Activated CD8-positive, alpha-beta T cell treated with anti-CD3 and anti-CD28 coated beads, Interleukin-2, amount 10 ng/mL, durations not matched to agents 7 days and 5 days (primary cell): ENCODE results near the gene HEPHL1. TPM values are rescaled to one million over a fixed set of nuclear protein-coding genes. Genes with fewer than 3 reads are reported as not detected.

ENCODE experiments used
- ATAC-seq: fragments of 150-1000 bp; cut with Tn5 transposase; one replicate; pipeline ENCODE4 v1.10.0; 2021; ENCODE audit warnings: moderate library complexity
- CTCF ChIA-PET: fragments of 350-600 bp; sonication (Branson Sonifier 250); formaldehyde crosslinking; loops from one replicate; lab custom pipeline; 2021; ENCODE audit warnings: antibody characterized with exemption; lab: Charles Lee
- POLR2A ChIA-PET: fragments of 350-600 bp; sonication (Branson Sonifier 250); formaldehyde crosslinking; loops from one replicate; lab custom pipeline; 2021; ENCODE audit warnings: antibody characterized with exemption; lab: Charles Lee
- DNase-seq: peaks from one replicate; pipeline ENCODE4 v3.0.0-alpha.2; 2020
- H3K27ac Mint-ChIP-seq: one replicate; pipeline ENCODE4 v1.8.0; 2021; ENCODE audit warnings: mild to moderate bottlenecking, mixed read lengths
- H3K27me3 Mint-ChIP-seq: one replicate; pipeline ENCODE4 v1.8.0; 2021; ENCODE audit warnings: low read depth, mixed read lengths
- H3K36me3 Mint-ChIP-seq: one replicate; pipeline ENCODE4 v1.8.0; 2021; ENCODE audit warnings: low read depth, mixed read lengths
- H3K4me1 Mint-ChIP-seq: one replicate; pipeline ENCODE4 v1.8.0; 2021; ENCODE audit warnings: low read depth, mixed read lengths
- H3K4me3 Mint-ChIP-seq: one replicate; pipeline ENCODE4 v1.8.0; 2021; ENCODE audit warnings: mild to moderate bottlenecking, mixed read lengths
- H3K9me3 Mint-ChIP-seq: one replicate; pipeline ENCODE4 v1.8.0; 2022; ENCODE audit warnings: mixed read lengths; ENCODE audit not compliant: insufficient read depth
- total RNA-seq, 2 experiments: library from RNA; stranded (reverse); gene quantifications; one replicate each; pipeline ENCODE4 v1.2.3, GENCODE V29; 2021

Gene HEPHL1
- total RNA-seq, 2 experiments from 2014 or later: not detected

- ATAC-seq (no peak), DNase-seq (no peak)
- Mint-ChIP-seq H3K27me3 (no peaks in the 10 kb centered on the region), H3K9me3 (peaks cover 5% of the 10 kb centered on the region), H3K27ac (no peak overlapping the region), H3K4me3 (no peak overlapping the region), H3K4me1 (peaks cover 42% of the 10 kb centered on the region), H3K36me3 (peaks cover 18% of the 10 kb centered on the region)
- POLR2A ChIA-PET: no interaction called here
- CTCF ChIA-PET: no interaction called here
These were observed 111.8 kb downstream of the HEPHL1 start for GRCh38 chr11:94132823-94133408.

DNA sequence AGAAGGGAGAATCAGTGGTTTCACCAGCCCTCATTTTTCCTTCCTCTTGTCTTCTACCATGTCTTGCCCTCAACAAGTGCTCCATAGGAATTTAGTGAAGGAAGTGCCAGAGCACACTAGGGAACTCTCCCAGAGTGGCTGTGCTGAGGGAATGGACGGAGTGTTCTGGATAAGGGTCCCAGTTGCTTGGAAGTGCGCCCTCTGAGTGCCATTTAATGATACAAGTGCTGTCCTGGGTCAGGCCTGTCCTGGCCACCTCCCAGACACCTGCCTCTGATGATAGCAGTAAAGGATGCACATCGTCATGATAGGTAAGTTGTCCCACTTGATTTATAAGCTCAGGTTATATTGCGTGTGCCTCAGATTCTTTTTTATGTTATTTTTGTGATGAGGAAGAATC, 112.6 kb downstream of the HEPHL1 start:
- no peaks in the 10 kb centered on the region for H3K27me3 Mint-ChIP-seq
- peaks cover 11% of the 10 kb centered on the region for H3K9me3 Mint-ChIP-seq
- peaks cover 37% of the 10 kb centered on the region for H3K4me1 Mint-ChIP-seq
- H3K27ac Mint-ChIP-seq: no peak overlapping the region
- no peak for DNase-seq
- POLR2A ChIA-PET: no interaction called here
- CTCF ChIA-PET: no interaction called here
- no peak overlapping the region for H3K4me3 Mint-ChIP-seq
- no peak for ATAC-seq
- H3K36me3 Mint-ChIP-seq: peaks cover 22% of the 10 kb centered on the region

GRCh38 chr11:94134651-94135512, 113.7 kb downstream of the HEPHL1 start:
- Mint-ChIP-seq H3K27ac (no peak overlapping the region), H3K4me1 (peaks cover 37% of the 10 kb centered on the region), H3K27me3 (no peaks in the 10 kb centered on the region), H3K4me3 (no peak overlapping the region), H3K9me3 (peaks cover 14% of the 10 kb centered on the region), H3K36me3 (peaks cover 22% of the 10 kb centered on the region)
- ChIA-PET POLR2A (interaction anchor here (0.9 kb wide), 1 partner anchor 351 kb away, joined by 3 read pairs; no protein-coding TSS in a partner anchor), CTCF (no interaction called here)
- no peak for DNase-seq
- no peak for ATAC-seq

GRCh38 chr11:94139416-94139815, 118.3 kb downstream of the HEPHL1 start:
- Mint-ChIP-seq H3K9me3 (peaks cover 14% of the 10 kb centered on the region), H3K27me3 (no peaks in the 10 kb centered on the region), H3K4me1 (peaks cover 29% of the 10 kb centered on the region), H3K4me3 (no peak overlapping the region), H3K36me3 (peaks cover 22% of the 10 kb centered on the region), H3K27ac (no peak overlapping the region)
- ATAC-seq: no peak
- ChIA-PET POLR2A (no interaction called here), CTCF (interaction anchor here (1.1 kb wide), 1 partner anchor 11 kb away, joined by 3 read pairs; the partner anchor contains the start of gene PANX1)
- no peak for DNase-seq

GRCh38 chr11:94140154-94140655, 119.1 kb downstream of the HEPHL1 start:
- no peak for DNase-seq
- no peaks in the 10 kb centered on the region for H3K27me3 Mint-ChIP-seq
- H3K4me1 Mint-ChIP-seq: peaks cover 23% of the 10 kb centered on the region
- peaks cover 14% of the 10 kb centered on the region for H3K9me3 Mint-ChIP-seq
- H3K4me3 Mint-ChIP-seq: no peak overlapping the region
- ATAC-seq: no peak
- POLR2A ChIA-PET: no interaction called here
- H3K27ac Mint-ChIP-seq: no peak overlapping the region
- CTCF ChIA-PET: interaction anchor here (1.1 kb wide), 1 partner anchor 12 kb away, joined by 3 read pairs; the partner anchor contains the start of gene PANX1
- peaks cover 22% of the 10 kb centered on the region for H3K36me3 Mint-ChIP-seq

DNA sequence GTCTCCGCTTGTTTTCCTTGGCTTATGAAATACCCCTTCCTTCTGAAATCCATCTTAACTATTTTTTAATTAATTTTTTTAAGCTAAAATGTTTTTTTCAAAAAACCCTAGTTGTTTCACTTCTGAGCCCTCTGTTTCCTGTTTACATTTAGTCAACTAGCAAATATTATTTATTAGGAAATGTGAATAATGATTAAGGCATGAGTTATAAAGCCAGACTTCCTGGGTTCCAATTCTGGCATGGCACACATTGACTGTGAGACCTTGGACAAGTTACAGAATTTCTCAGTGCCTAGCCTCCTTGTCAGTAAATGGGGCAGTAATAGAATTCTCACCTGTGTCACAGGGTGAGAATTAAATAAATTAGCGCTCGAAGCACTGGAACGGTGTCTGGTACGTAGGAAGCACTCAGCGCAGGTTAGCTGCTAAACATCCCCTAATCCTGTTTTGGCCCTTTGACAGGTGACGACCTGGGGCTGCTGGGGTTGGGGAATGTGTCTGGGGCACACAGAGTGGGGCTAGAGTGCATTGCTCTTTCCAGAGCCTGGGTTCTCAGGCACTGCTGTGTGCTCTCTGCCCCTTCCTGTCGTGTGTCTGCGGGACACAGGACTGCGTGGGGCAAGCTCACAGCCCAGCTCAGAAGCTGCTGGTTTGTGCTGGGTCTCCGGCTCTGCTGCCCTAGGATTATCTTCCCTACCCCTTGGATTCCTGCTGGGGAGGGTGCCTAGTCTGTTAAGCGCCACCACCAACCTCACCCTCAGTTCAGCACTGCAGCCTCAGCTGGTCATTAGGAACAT, 120.6 kb downstream of the HEPHL1 start:
- Mint-ChIP-seq H3K4me1 (peaks cover 16% of the 10 kb centered on the region), H3K36me3 (peaks cover 11% of the 10 kb centered on the region), H3K27me3 (no peaks in the 10 kb centered on the region), H3K9me3 (peaks cover 9% of the 10 kb centered on the region), H3K4me3 (no peak overlapping the region), H3K27ac (no peak overlapping the region)
- DNase-seq (no peak), ATAC-seq (no peak)
- POLR2A ChIA-PET: no interaction called here
- CTCF ChIA-PET: no interaction called here

DNA sequence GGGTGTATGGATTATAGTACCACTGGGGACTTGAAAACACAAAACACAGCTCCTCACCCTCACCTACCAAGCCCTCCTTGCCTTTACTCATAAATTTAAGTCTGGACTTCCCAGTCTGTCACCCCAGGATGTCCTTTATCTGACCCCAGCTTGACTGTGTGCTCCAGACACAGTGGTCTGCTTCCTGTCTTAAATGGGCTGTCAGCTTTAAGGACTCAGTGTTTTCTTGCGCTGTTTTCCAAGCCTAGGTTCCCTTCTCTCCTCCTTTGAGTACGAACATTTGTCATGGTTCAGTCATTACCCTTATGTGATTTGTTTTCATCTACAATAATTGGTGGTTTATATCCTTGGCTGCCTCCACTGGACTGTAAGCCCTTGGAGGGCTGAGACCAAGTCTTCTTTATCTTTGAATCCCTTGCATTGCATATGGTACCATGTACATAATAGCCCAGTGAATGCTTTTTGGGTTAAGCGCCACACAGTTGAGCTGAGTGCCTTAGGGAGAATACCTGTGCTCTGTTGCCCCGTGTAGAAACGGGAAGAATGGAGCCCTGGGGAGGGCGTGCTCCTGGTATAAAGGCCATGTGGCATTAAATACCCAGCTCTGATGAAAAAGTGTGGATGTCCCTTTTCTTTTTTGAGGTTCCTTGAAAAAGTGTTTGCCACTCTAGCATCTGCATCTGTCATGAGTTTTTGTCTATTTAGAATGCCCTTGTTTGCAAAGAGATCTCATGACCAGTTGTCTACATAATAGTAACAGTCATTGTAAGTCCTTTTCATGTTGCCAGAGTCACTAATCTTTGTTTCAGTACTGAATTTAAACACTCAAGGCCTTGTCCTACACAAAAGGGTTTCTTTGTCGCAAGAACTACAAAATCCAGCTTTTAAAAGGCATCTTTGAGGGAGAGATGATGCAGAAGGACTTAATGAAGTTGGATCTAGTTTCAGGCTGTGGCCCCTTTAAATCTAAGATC, 121.4 kb downstream of the HEPHL1 start:
- POLR2A ChIA-PET: no interaction called here

GRCh38 chr11:94144216-94144615, 123.1 kb downstream of the HEPHL1 start:
- Mint-ChIP-seq H3K27me3 (no peaks in the 10 kb centered on the region), H3K27ac (no peak overlapping the region), H3K36me3 (peaks cover 2% of the 10 kb centered on the region), H3K4me3 (no peak overlapping the region), H3K4me1 (peaks cover 31% of the 10 kb centered on the region), H3K9me3 (no peaks in the 10 kb centered on the region)
- CTCF ChIA-PET: no interaction called here
- ATAC-seq (no peak), DNase-seq (no peak)
- POLR2A ChIA-PET: no interaction called here

More for the DNA sequence above, 121.4 kb downstream of the HEPHL1 start:
- H3K4me1 Mint-ChIP-seq: peaks cover 16% of the 10 kb centered on the region
- H3K9me3 Mint-ChIP-seq: peaks cover 9% of the 10 kb centered on the region
- no peak overlapping the region for H3K27ac Mint-ChIP-seq
- H3K27me3 Mint-ChIP-seq: no peaks in the 10 kb centered on the region
- DNase-seq: no peak
- ATAC-seq: no peak
- peaks cover 5% of the 10 kb centered on the region for H3K36me3 Mint-ChIP-seq
- H3K4me3 Mint-ChIP-seq: no peak overlapping the region
- CTCF ChIA-PET: no interaction called here

GRCh38 chr11:94144664-94145063, 123.5 kb downstream of the HEPHL1 start:
- ChIA-PET CTCF (no interaction called here), POLR2A (no interaction called here)
- H3K27ac Mint-ChIP-seq: no peak overlapping the region
- DNase-seq (no peak), ATAC-seq (no peak)
- H3K27me3 Mint-ChIP-seq: no peaks in the 10 kb centered on the region
- H3K36me3 Mint-ChIP-seq: peaks cover 2% of the 10 kb centered on the region
- no peak overlapping the region for H3K4me3 Mint-ChIP-seq
- peaks cover 36% of the 10 kb centered on the region for H3K4me1 Mint-ChIP-seq
- no peaks in the 10 kb centered on the region for H3K9me3 Mint-ChIP-seq

GRCh38 chr11:94145431-94145830, 124.3 kb downstream of the HEPHL1 start:
- H3K9me3 Mint-ChIP-seq: no peaks in the 10 kb centered on the region
- ATAC-seq (no peak), DNase-seq (no peak)
- no peaks in the 10 kb centered on the region for H3K27me3 Mint-ChIP-seq
- H3K36me3 Mint-ChIP-seq: peaks cover 2% of the 10 kb centered on the region
- ChIA-PET POLR2A (no interaction called here), CTCF (no interaction called here)
- H3K27ac Mint-ChIP-seq: no peak overlapping the region
- no peak overlapping the region for H3K4me3 Mint-ChIP-seq
- peaks cover 38% of the 10 kb centered on the region for H3K4me1 Mint-ChIP-seq

DNA sequence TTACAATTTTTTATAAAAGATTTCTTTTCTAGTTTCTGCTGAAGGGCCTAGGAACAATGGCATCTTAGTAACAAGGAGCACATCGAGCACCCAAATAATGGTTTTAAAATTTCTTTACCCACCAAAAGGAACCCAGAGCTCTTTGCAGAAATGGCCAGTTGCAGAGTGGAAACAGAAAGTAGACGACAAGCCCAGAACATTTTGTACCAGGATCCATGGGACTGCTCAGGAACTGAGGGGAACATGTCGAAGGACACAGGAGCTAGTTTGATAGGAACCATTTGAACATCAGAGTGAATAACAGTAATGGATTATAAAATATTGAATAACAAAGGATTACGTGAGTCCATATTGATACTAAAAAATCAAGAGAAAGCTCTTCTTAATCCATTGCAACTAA, 124.8 kb downstream of the HEPHL1 start:
- no peak for DNase-seq
- Mint-ChIP-seq H3K4me1 (peaks cover 41% of the 10 kb centered on the region), H3K4me3 (no peak overlapping the region), H3K27ac (no peak overlapping the region), H3K27me3 (no peaks in the 10 kb centered on the region), H3K9me3 (no peaks in the 10 kb centered on the region), H3K36me3 (peaks cover 2% of the 10 kb centered on the region)
- no peak for ATAC-seq
- ChIA-PET POLR2A (no interaction called here), CTCF (no interaction called here)
